HepG2 (cell line): Measurements from ENCODE around the gene PGS1. TPM values are rescaled to one million over a fixed set of nuclear protein-coding genes. Genes with fewer than 3 reads are reported as not detected.

Experiments used
- ATAC-seq: fragments of 200-7000 bp; cut with Tn5 transposase; 3 replicates; pipeline ENCODE4 v1.9.1; 2020; ENCODE audit warnings: mild to moderate bottlenecking, moderate library complexity
- BruUV-seq: library from RNA; stranded (reverse); fragments of 400-500 nt; replicated peaks from 2 replicates; lab custom pipeline; 2021; lab: Mats Ljungman, UMichigan
- CTCF ChIA-PET: fragments of 300-600 bp; formaldehyde crosslinking; extraction: SDS; loops from one replicate; lab custom pipeline; 2021; ENCODE audit warnings: low total read pairs, inconsistent platforms, low intra/inter-chr PET ratio; lab: Yijun Ruan, JAX
- POLR2A ChIA-PET: fragments of 350-600 bp; sonication (Branson Sonifier 250); formaldehyde crosslinking; loops from one replicate; lab custom pipeline; 2020; ENCODE audit warnings: antibody characterized with exemption, inconsistent platforms; lab: Yijun Ruan, JAX
- DNase-seq: peaks from one replicate; pipeline ENCODE4 v3.0.0-alpha.2; 2015; ENCODE audit warnings: low spot score
- FAIRE-seq: peaks from 3 replicates; lab custom pipeline; 2011; peaks lifted over from hg19 to GRCh38; lab: Jason Lieb, UNC
- H2AFZ ChIP-seq: one replicate; pipeline ENCODE4 v1.6.1; 2011; ENCODE audit warnings: low read length, inconsistent platforms
- H3K27ac ChIP-seq: fragments of 300-600 bp; 3 replicates; pipeline ENCODE4 v1.8.0; 2011; ENCODE audit warnings: mixed run types, mild to moderate bottlenecking, mixed read lengths, low read length, inconsistent platforms; ENCODE audit not compliant: insufficient read depth; ENCODE audit errors: extremely low read length
- H3K27me3 ChIP-seq, 2 experiments: fragments of 200-600 bp in 1 of 2; 2 replicates in 1 of 2; 3 replicates in 1 of 2; pipeline versions ENCODE4 v1.6.0 to v1.8.0; 2011; ENCODE audit warnings: low read length in 2 of 2, mild to moderate bottlenecking in 2 of 2, moderate library complexity in 2 of 2, inconsistent platforms in 1 of 2; ENCODE audit not compliant: insufficient read depth in 2 of 2, control insufficient read depth in 1 of 2
- H3K36me3 ChIP-seq, 2 experiments: fragments of 200-600 bp in 1 of 2; replicated peaks in 1 of 2; 2 replicates in 1 of 2; 3 replicates in 1 of 2; pipeline versions ENCODE4 v1.5.1 to v1.8.0; 2011; ENCODE audit warnings: low read length in 2 of 2, inconsistent platforms in 1 of 2; ENCODE audit not compliant: insufficient read depth in 2 of 2, control insufficient read depth in 1 of 2
- H3K4me1 ChIP-seq: 2 replicates; pipeline ENCODE4 v1.5.1; 2012; ENCODE audit warnings: low read length, inconsistent platforms; ENCODE audit not compliant: insufficient read depth
- H3K4me2 ChIP-seq: 2 replicates; pipeline ENCODE4 v1.6.0; 2011; ENCODE audit warnings: low read depth, low read length, inconsistent platforms
- H3K4me3 ChIP-seq, 3 experiments: fragments of 200-600 bp in 1 of 3; sonication (generic), shearing (Covaris generic) in 1 of 3; replicated peaks in 1 of 3; 2 replicates each; pipeline ENCODE4 v1.5.1; 2011 to 2016; ENCODE audit warnings: low read length in 3 of 3, inconsistent platforms in 2 of 3, low read depth in 2 of 3, mild to moderate bottlenecking in 2 of 3, control low read depth in 1 of 3, mixed read lengths in 1 of 3; ENCODE audit not compliant: insufficient read depth in 1 of 3
- H3K79me2 ChIP-seq: one replicate; pipeline ENCODE4 v1.6.1; 2011; ENCODE audit warnings: low read length, inconsistent platforms; ENCODE audit not compliant: insufficient read depth
- H3K9ac ChIP-seq: 2 replicates; pipeline ENCODE4 v1.6.0; 2011; ENCODE audit warnings: mild to moderate bottlenecking, low read depth, low read length, inconsistent platforms; ENCODE audit not compliant: insufficient read depth
- H3K9me3 ChIP-seq: 2 replicates; pipeline ENCODE4 v1.5.1; 2012; ENCODE audit warnings: mild to moderate bottlenecking, low read length
- H4K20me1 ChIP-seq: 2 replicates; pipeline ENCODE4 v1.6.0; 2011; ENCODE audit warnings: inconsistent platforms, mild to moderate bottlenecking, low read length, moderate library complexity; ENCODE audit not compliant: insufficient read depth
- ARID2 ChIP-seq: sonication (generic); formaldehyde crosslinking; IDR thresholded peaks from 2 replicates; pipeline ENCODE4 v1.8.1; 2022; ENCODE audit warnings: mild to moderate bottlenecking, missing genetic modification reagents, borderline replicate concordance
- ASH2L ChIP-seq: fragments of 300-600, 200-600 bp; sonication (generic); IDR thresholded peaks from 2 replicates; pipeline ENCODE4 v1.7.0; 2017; ENCODE audit warnings: low read depth, mild to moderate bottlenecking, moderate library complexity, mixed read lengths, low read length; ENCODE audit not compliant: insufficient read length
- CBFB ChIP-seq: sonication (generic); formaldehyde crosslinking; IDR thresholded peaks from 2 replicates; pipeline ENCODE4 v1.4.0; 2020; ENCODE audit warnings: missing genetic modification reagents
- DNMT1 ChIP-seq: sonication (generic); formaldehyde crosslinking; IDR thresholded peaks from 2 replicates; pipeline ENCODE4 v1.5.1; 2020; ENCODE audit warnings: mild to moderate bottlenecking, missing genetic modification reagents
- JUNB ChIP-seq: sonication (generic); formaldehyde crosslinking; IDR thresholded peaks from 2 replicates; pipeline ENCODE4 v1.8.0; 2022; ENCODE audit warnings: missing genetic modification reagents, mild to moderate bottlenecking, borderline replicate concordance
- KDM5B ChIP-seq: sonication (generic); formaldehyde crosslinking; IDR thresholded peaks from 2 replicates; pipeline ENCODE4 v1.4.0; 2020; ENCODE audit warnings: missing genetic modification reagents, mild to moderate bottlenecking, borderline replicate concordance
- NR2F1 ChIP-seq, 2 experiments: fragments of 450-650 bp in 1 of 2; formaldehyde crosslinking in 1 of 2; IDR thresholded peaks; 2 replicates each; pipeline versions ENCODE4 v1.5.0 to v1.6.1; 2016 to 2020; ENCODE audit warnings: mild to moderate bottlenecking in 1 of 2, missing compliant biosample characterization in 1 of 2, missing genetic modification reagents in 1 of 2, moderate library complexity in 1 of 2
- SAP130 ChIP-seq: IDR thresholded peaks from 2 replicates; pipeline ENCODE4 v1.6.1; 2016; ENCODE audit warnings: low read depth
- WIZ ChIP-seq: sonication (generic); formaldehyde crosslinking; IDR thresholded peaks from 2 replicates; pipeline ENCODE4 v1.5.1; 2020; ENCODE audit warnings: mild to moderate bottlenecking, missing genetic modification reagents
- ZFP36L2 ChIP-seq: sonication (generic); formaldehyde crosslinking; IDR thresholded peaks from 2 replicates; pipeline ENCODE4 v1.4.0; 2020; ENCODE audit warnings: missing genetic modification reagents
- ZFP82 ChIP-seq: sonication (generic); formaldehyde crosslinking; IDR thresholded peaks from 2 replicates; pipeline ENCODE4 v1.5.1; 2020; ENCODE audit warnings: mild to moderate bottlenecking, missing genetic modification reagents, borderline replicate concordance
- ZNF282 ChIP-seq: fragments of 450-650 bp; IDR thresholded peaks from 2 replicates; pipeline ENCODE4 v1.6.1; 2018; ENCODE audit not compliant: partially characterized antibody
- ZNF326 ChIP-seq: sonication (generic); formaldehyde crosslinking; IDR thresholded peaks from 2 replicates; pipeline ENCODE4 v1.4.0; 2020; ENCODE audit warnings: missing genetic modification reagents, borderline replicate concordance
- ZNF350 ChIP-seq: sonication (generic); formaldehyde crosslinking; IDR thresholded peaks from 2 replicates; pipeline ENCODE4 v1.4.0; 2020; ENCODE audit warnings: mild to moderate bottlenecking, low read depth, missing genetic modification reagents, borderline replicate concordance
- ZNF501 ChIP-seq: sonication (generic); formaldehyde crosslinking; IDR thresholded peaks from 2 replicates; pipeline ENCODE4 v1.5.1; 2020; ENCODE audit warnings: mild to moderate bottlenecking, moderate library complexity, missing genetic modification reagents
- ZNF615 ChIP-seq: sonication (generic); formaldehyde crosslinking; IDR thresholded peaks from 2 replicates; pipeline ENCODE4 v1.5.0; 2020; ENCODE audit warnings: mild to moderate bottlenecking, missing genetic modification reagents, borderline replicate concordance
- WGBS: methylation state at CpG from one replicate; pipeline ENCODE4 v1.1.6; 2017; ENCODE audit warnings: low lambda C conversion rate; 5-methylcytosine and 5-hydroxymethylcytosine counted together
- in situ Hi-C: cut with HindIII; loops from 2 replicates; pipeline ENCODE4 v1.10.0; 2017; ENCODE audit warnings: low pct_unique_long_range_greater_than_20kb; ENCODE audit not compliant: extremely low pct_ligation_motif_present
- intact Hi-C: fragments of 100-400 bp; cut with micrococcal nuclease; formaldehyde crosslinking; loops from one replicate; pipeline ENCODE4 v1.10.0; 2022; ENCODE audit not compliant: unreplicated experiment
- polyA plus RNA-seq, 8 experiments: library from polyadenylated mRNA; depleted of rRNA in 3 of 8; stranded (reverse) in 7 of 8; unstranded in 1 of 8; fragments of >200 nt; fragmentation: Illumina TruSeq in 4 of 8; extraction: Trizol in 4 of 8; gene quantifications; 2 replicates each; pipeline versions ENCODE4 v1.2.1 to v1.2.3, GENCODE V29; 2011 to 2016; ENCODE audit warnings: low read depth in 4 of 8, missing spikeins in 1 of 8, mixed read lengths in 1 of 8; ENCODE audit not compliant: insufficient read depth in 1 of 8
- total RNA-seq, 5 experiments: library from RNA; depleted of rRNA; stranded (reverse); fragments of >200 nt; fragmentation: Illumina TruSeq; extraction: Trizol; gene quantifications; 2 replicates each; pipeline ENCODE4 v1.2.3, GENCODE V29; 2016; ENCODE audit warnings: low read depth in 1 of 5
- TF ChIP-seq, protein P1 (sequence below): sonication (generic); formaldehyde crosslinking; IDR thresholded peaks from 2 replicates; pipeline ENCODE4 v1.5.0; 2020; ENCODE audit warnings: mild to moderate bottlenecking, missing genetic modification reagents, borderline replicate concordance
- TF ChIP-seq, protein P2 (sequence below): sonication (generic); formaldehyde crosslinking; IDR thresholded peaks from 2 replicates; pipeline ENCODE4 v1.4.0; 2020; ENCODE audit warnings: mild to moderate bottlenecking, missing genetic modification reagents
- TF ChIP-seq, protein P3 (sequence below): IDR thresholded peaks from 2 replicates; pipeline ENCODE4 v1.6.1; 2012; ENCODE audit warnings: inconsistent platforms

Gene PGS1
- total and polyA plus RNA-seq, 2 of the 13 experiments (the other 11 are each of a cell fraction or from before 2014, with no cell fraction given) = 25.9 to 31.5 TPM

DNA sequence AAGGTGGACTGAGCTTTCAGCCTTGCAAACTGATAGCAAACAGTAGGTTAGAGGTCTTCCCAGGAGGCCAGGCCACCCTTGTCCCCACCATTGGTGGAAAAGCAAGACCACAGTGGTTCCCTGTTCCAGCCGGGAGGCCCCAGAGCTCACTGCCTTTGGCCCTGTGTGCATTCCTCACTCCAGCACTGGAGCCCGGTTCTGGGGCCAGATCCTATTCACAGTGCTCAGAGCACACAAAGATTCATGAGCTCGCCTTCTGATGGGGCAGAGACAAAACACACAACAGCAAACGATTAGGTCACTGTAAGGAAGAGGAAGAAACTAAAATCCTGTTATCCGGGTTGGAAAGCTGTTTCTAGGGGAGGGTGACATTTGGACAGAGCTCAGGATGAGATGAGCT is 5.6 kb upstream of the PGS1 start:
- Histone ChIP-seq H3K4me2 (peak overlapping the region; percentile 59), H3K27me3 (peaks cover 5 to 36% of the 10 kb centered on the region in 2 experiments; a peak in 4 of 5 replicates), H3K27ac (no peak overlapping the region), H3K9ac (no peak overlapping the region), H2AFZ (peak overlapping the region; percentile 4), H3K4me1 (peaks cover 51% of the 10 kb centered on the region), H3K79me2 (no peaks in the 10 kb centered on the region), H3K36me3 (no peaks in the 10 kb centered on the region), H3K9me3 (no peaks in the 10 kb centered on the region), H4K20me1 (no peaks in the 10 kb centered on the region), H3K4me3 (peak overlapping the region in 1 of 3 experiments; percentile 25; a peak in 1 of 6 replicates)
- DNase-seq (no peak), ATAC-seq (peak; percentile 57), FAIRE-seq (no peak)
- intact Hi-C loops = loop anchor here (10.0 kb wide), 1 partner anchor 58 kb away; no protein-coding TSS in a partner anchor
- 10% methylated on average over 5 of the region's 5 CpGs for WGBS
- POLR2A ChIA-PET = interaction anchor here (1.1 to 1.6 kb wide), 3 partner anchors 9 to 44 kb away, joined by 3 to 4 read pairs (median 3); no protein-coding TSS in a partner anchor
- CTCF ChIA-PET = no interaction called here
- in situ Hi-C loops = no loop called here
- no TSS peak for BruUV-seq
- TF ChIP-seq, protein P1, sequence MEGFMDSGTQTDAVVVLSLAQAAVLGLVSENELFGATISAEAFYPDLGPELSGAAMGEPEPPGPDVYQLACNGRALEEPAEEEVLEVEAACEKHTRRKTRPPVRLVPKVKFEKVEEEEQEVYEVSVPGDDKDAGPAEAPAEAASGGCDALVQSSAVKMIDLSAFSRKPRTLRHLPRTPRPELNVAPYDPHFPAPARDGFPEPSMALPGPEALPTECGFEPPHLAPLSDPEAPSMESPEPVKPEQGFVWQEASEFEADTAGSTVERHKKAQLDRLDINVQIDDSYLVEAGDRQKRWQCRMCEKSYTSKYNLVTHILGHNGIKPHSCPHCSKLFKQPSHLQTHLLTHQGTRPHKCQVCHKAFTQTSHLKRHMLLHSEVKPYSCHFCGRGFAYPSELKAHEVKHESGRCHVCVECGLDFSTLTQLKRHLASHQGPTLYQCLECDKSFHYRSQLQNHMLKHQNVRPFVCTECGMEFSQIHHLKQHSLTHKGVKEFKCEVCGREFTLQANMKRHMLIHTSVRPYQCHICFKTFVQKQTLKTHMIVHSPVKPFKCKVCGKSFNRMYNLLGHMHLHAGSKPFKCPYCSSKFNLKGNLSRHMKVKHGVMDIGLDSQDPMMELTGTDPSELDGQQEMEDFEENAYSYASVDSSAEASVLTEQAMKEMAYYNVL (CRISPR knock-in tag) = no peak
- 0 out of 2 replicates have a peak, but pooled peaks have one; percentile 31 for TF ChIP-seq DNMT1 (CRISPR knock-in tag)
- TF ChIP-seq ZNF326 (CRISPR knock-in tag) = no peak
- 0 out of 2 replicates have a peak, but pooled peaks have one; percentile 30 for TF ChIP-seq ZNF501 (CRISPR knock-in tag)
- TF ChIP-seq ARID2 (CRISPR knock-in tag) = 0 out of 2 replicates have a peak, but pooled peaks have one; percentile 45
- TF ChIP-seq ZNF282 = no peak
- TF ChIP-seq ZFP82 (CRISPR knock-in tag) = no peak
- TF ChIP-seq KDM5B (CRISPR knock-in tag) = 0 out of 2 replicates have a peak, but pooled peaks have one; percentile 45
- TF ChIP-seq JUNB (CRISPR knock-in tag) = no peak
- TF ChIP-seq NR2F1 (CRISPR knock-in tag; IDR thresholded peaks at IDR 0.05) = no peak
- TF ChIP-seq WIZ (CRISPR knock-in tag) = 0 out of 2 replicates have a peak, but pooled peaks have one; percentile 49
- TF ChIP-seq ZNF350 (CRISPR knock-in tag) = no peak
- TF ChIP-seq ASH2L = no peak
- no peak for TF ChIP-seq ZFP36L2 (CRISPR knock-in tag)
- TF ChIP-seq CBFB = no peak
- TF ChIP-seq, protein P2, sequence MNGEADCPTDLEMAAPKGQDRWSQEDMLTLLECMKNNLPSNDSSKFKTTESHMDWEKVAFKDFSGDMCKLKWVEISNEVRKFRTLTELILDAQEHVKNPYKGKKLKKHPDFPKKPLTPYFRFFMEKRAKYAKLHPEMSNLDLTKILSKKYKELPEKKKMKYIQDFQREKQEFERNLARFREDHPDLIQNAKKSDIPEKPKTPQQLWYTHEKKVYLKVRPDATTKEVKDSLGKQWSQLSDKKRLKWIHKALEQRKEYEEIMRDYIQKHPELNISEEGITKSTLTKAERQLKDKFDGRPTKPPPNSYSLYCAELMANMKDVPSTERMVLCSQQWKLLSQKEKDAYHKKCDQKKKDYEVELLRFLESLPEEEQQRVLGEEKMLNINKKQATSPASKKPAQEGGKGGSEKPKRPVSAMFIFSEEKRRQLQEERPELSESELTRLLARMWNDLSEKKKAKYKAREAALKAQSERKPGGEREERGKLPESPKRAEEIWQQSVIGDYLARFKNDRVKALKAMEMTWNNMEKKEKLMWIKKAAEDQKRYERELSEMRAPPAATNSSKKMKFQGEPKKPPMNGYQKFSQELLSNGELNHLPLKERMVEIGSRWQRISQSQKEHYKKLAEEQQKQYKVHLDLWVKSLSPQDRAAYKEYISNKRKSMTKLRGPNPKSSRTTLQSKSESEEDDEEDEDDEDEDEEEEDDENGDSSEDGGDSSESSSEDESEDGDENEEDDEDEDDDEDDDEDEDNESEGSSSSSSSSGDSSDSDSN (CRISPR knock-in tag) = 0 out of 2 replicates have a peak, but pooled peaks have one; percentile 25
- no peak for TF ChIP-seq ZNF615
- TF ChIP-seq SAP130 = 0 out of 2 replicates have a peak, but pooled peaks have one; percentile 11
- TF ChIP-seq, protein P3, sequence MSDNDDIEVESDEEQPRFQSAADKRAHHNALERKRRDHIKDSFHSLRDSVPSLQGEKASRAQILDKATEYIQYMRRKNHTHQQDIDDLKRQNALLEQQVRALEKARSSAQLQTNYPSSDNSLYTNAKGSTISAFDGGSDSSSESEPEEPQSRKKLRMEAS = no peak
